Psoas muscle (tissue), 8 donors: Measurements from ENCODE around the gene GSG1L2. TPM values are rescaled to one million over a fixed set of nuclear protein-coding genes. Genes with fewer than 3 reads are reported as not detected.

ENCODE experiments used
- ATAC-seq, 4 donors: fragments of 200-7000 bp; cut with Tn5 transposase; one replicate each; pipeline ENCODE4 v1.9.1; 2020; ENCODE audit warnings: moderate library complexity in 3 of 4, mild to moderate bottlenecking in 2 of 4
- DNase-seq, 2 donors: peaks; one replicate each; pipeline ENCODE4 v3.0.0-alpha.2; 2020
- H3K27ac ChIP-seq: fragments of 200-600 bp; one replicate; pipeline ENCODE4 v1.8.0; 2022
- H3K27me3 ChIP-seq, 3 donors: fragments of 200-600 bp in 1 of 3; one replicate each; pipeline versions ENCODE4 v1.6.1 to v1.8.0; 2013 to 2022; ENCODE audit warnings: low read length in 2 of 3, mild to moderate bottlenecking in 2 of 3, moderate library complexity in 1 of 3; ENCODE audit not compliant: insufficient read depth in 3 of 3
- H3K36me3 ChIP-seq, 2 donors: fragments of 200-600 bp in 1 of 2; one replicate each; pipeline versions ENCODE4 v1.6.1 to v1.8.0; 2013 to 2022; ENCODE audit warnings: low read depth in 1 of 2, mild to moderate bottlenecking in 1 of 2, moderate library complexity in 1 of 2; ENCODE audit not compliant: insufficient read depth in 1 of 2
- H3K4me1 ChIP-seq: fragments of 200-600 bp; one replicate; pipeline ENCODE4 v1.8.0; 2022
- H3K4me3 ChIP-seq: fragments of 200-600 bp; one replicate; pipeline ENCODE4 v1.8.0; 2022; ENCODE audit warnings: mild to moderate bottlenecking
- H3K9me3 ChIP-seq: fragments of 200-600 bp; one replicate; pipeline ENCODE4 v1.8.0; 2022
- CTCF ChIP-seq: fragments of 200-600 bp; IDR thresholded peaks from one replicate; pipeline ENCODE4 v1.8.0; 2022; ENCODE audit warnings: antibody characterized with exemption
- WGBS, 3 donors: extraction: QIAGEN DNeasy Blood & Tissue Kit; methylation state at CpG; one replicate each; pipeline versions ENCODE4 v1.1.6 to v1.1.7; 2013; 5-methylcytosine and 5-hydroxymethylcytosine counted together
- intact Hi-C, 2 donors: fragments of 100-400 bp; cut with DNase I; formaldehyde crosslinking; loops; one replicate each; pipeline versions ENCODE4 v1.11.0 to v1.14.2; 2022
- polyA plus RNA-seq, 3 donors: library from polyadenylated mRNA; stranded (reverse); fragments of 200-250 nt; gene quantifications; one replicate each; pipeline ENCODE4 v1.2.3, GENCODE V29; 2013
- total RNA-seq, 4 donors: library from RNA; stranded (reverse); fragmentation: NEBNext Ultra II Directional in 2 of 4; extraction: Animal tissue kit (Norgen Biotek cat#: 25700) in 2 of 4; gene quantifications; one replicate each; pipeline versions ENCODE4 v1.2.1 to v1.2.4, GENCODE V29; 2021 to 2023
- donor health status: healthy with polysubstance abuse.
- donor health status: DM: no; HTN: no; CAD: no; lungs with moderate emphysema.
- donor health status: Bipolar disorder and iron deficiency.
- donor health status: healthy.
- donor health status: DM: yes; HTN: yes; CAD: no.
- donor health status: DM: no; HTN: no; CAD: no.
- donor health status: DM: no; HTN: no; CAD: no.
- donor health status: DM: yes; HTN: yes; CAD: no.

GSG1L2 gene
- total and polyA plus RNA-seq, 7 donors = not detected

- DNase-seq (no peak), ATAC-seq (no peak)
- no peaks in the 10 kb centered on the region for H3K9me3 ChIP-seq
- TF ChIP-seq CTCF = no peak
- H3K27ac ChIP-seq = no peak overlapping the region
- 78 to 91% (median 89%) methylated on average over 7 of the region's 7 CpGs for WGBS, 3 donors
- no peaks in the 10 kb centered on the region for H3K4me1 ChIP-seq
- H3K4me3 ChIP-seq = no peak overlapping the region
- no peaks in the 10 kb centered on the region for H3K36me3 ChIP-seq
- intact Hi-C loops = loop anchor here in 1 of 2 donors (10.0 kb wide), 1 partner anchor 126 kb away; no protein-coding TSS in a partner anchor
- H3K27me3 ChIP-seq = no peaks in the 10 kb centered on the region
These were observed 39.0 kb upstream of the GSG1L2 start for GRCh38 chr17:9860851-9861250.

GRCh38 chr17:9859781-9860180 is 37.9 kb upstream of the GSG1L2 start:
- ATAC-seq (no peak), DNase-seq (no peak)
- Histone ChIP-seq H3K9me3 (no peaks in the 10 kb centered on the region), H3K36me3 (no peaks in the 10 kb centered on the region), H3K4me3 (no peak overlapping the region), H3K4me1 (no peaks in the 10 kb centered on the region), H3K27ac (no peak overlapping the region), H3K27me3 (no peaks in the 10 kb centered on the region)
- intact Hi-C loops = loop anchor here in 1 of 2 donors (5.0 to 10.0 kb wide), 2 partner anchors 37 to 125 kb away; partner anchors contain the start of gene GSG1L2
- WGBS, 3 donors = 84 to 96% (median 92%) methylated on average over 5 of the region's 5 CpGs
- TF ChIP-seq CTCF = no peak

GRCh38 chr17:9855036-9855435 is 33.2 kb upstream of the GSG1L2 start:
- no peak for ATAC-seq
- TF ChIP-seq CTCF = no peak
- H3K27ac ChIP-seq = no peak overlapping the region
- H3K4me1 ChIP-seq = no peaks in the 10 kb centered on the region
- H3K36me3 ChIP-seq = no peaks in the 10 kb centered on the region
- peaks cover 0 to 2% (median 0%) of the 10 kb centered on the region in 3 donors for H3K27me3 ChIP-seq
- intact Hi-C loops = loop anchor here in 1 of 2 donors (5.0 kb wide), 1 partner anchor 33 kb away; the partner anchor contains the start of gene GSG1L2
- H3K4me3 ChIP-seq = no peak overlapping the region
- 76 to 89% (median 83%) methylated on average over 4 of the region's 4 CpGs for WGBS, 3 donors
- DNase-seq = no peak
- H3K9me3 ChIP-seq = no peaks in the 10 kb centered on the region

GRCh38 chr17:9854255-9854654 is 32.4 kb upstream of the GSG1L2 start:
- no peak overlapping the region for H3K4me3 ChIP-seq
- H3K4me1 ChIP-seq = no peaks in the 10 kb centered on the region
- intact Hi-C loops = no loop called here
- 86 to 93% (median 88%) methylated on average over 5 of the region's 5 CpGs for WGBS, 3 donors
- TF ChIP-seq CTCF = no peak
- no peaks in the 10 kb centered on the region for H3K9me3 ChIP-seq
- no peak overlapping the region for H3K27ac ChIP-seq
- no peak for DNase-seq
- H3K27me3 ChIP-seq = peaks cover 0 to 2% (median 0%) of the 10 kb centered on the region in 3 donors
- H3K36me3 ChIP-seq = no peaks in the 10 kb centered on the region
- ATAC-seq = no peak

- DNase-seq (no peak), ATAC-seq (no peak)
- no peaks in the 10 kb centered on the region for H3K36me3 ChIP-seq
- no peaks in the 10 kb centered on the region for H3K4me1 ChIP-seq
- no peak for TF ChIP-seq CTCF
- H3K9me3 ChIP-seq = no peaks in the 10 kb centered on the region
- H3K4me3 ChIP-seq = no peak overlapping the region
- intact Hi-C loops = no loop called here
- no peak overlapping the region for H3K27ac ChIP-seq
- H3K27me3 ChIP-seq = peaks cover 0 to 2% (median 0%) of the 10 kb centered on the region in 3 donors
- WGBS, 3 donors = 66 to 73% (median 72%) methylated on average over 5 of the region's 5 CpGs
These were observed 28.3 kb upstream of the GSG1L2 start for GRCh38 chr17:9850151-9850550.
